ENCODE results near the gene MAD2L1.
A peak's percentile ranks its signal among the peaks of the same experiment; 100 is the strongest.

Gene MAD2L1

DNA sequence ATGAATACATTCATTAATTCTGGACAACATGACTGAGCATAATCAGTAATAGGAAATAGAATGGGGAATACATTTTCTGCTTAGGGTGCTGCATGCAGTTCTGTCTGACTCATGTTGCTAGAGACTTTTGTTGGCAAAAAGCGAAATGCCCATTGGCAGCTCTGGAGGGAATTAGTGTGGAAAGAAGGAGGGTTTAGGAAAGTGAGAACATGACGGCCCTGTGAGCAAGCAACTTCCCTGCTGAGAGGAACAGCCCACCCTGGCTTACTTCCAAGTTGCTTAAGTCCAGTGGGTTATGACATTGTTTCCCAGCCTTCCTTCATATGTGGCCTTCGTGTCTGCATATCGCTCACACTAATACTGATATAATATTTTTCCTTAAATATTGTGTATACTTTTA lies 13.8 kb downstream of the MAD2L1 start:
- Histone ChIP-seq H3K27me3 (replicated peaks; ENCODE audit: insufficient read depth, low read length) (no peaks in the 10 kb centered on the region), H3K4me1 (ENCODE audit: low read length) (0 out of 2 replicates have a peak, but pooled peaks cover 2% of the 10 kb centered on the region), H3K9me2 (replicated peaks; ENCODE audit: insufficient read depth, low read length) (no peaks in the 10 kb centered on the region), H3K79me2 (ENCODE audit: low read length) (peaks cover 8% of the 10 kb centered on the region), H2AFZ (ENCODE audit: low read length) (no peak overlapping the region), H4K20me1 (ENCODE audit: insufficient read depth, low read length) (no peaks in the 10 kb centered on the region; the same call in 1 of the 2 replicates), H3K4me3 (ENCODE audit: low read length) (no peak overlapping the region), H3K9ac (ENCODE audit: low read length) (no peak overlapping the region), H3K27ac (ENCODE audit: low read length) (no peak overlapping the region), H3K9me3 (replicated peaks; ENCODE audit: insufficient read depth, low read length) (no peaks in the 10 kb centered on the region), H3K36me3 (replicated peaks; ENCODE audit: insufficient read depth, low read length) (no peaks in the 10 kb centered on the region), H3F3A (ENCODE audit: insufficient read depth, low read length) (peaks cover 3% of the 10 kb centered on the region), H3K4me2 (ENCODE audit: low read depth, low read length) (no peak overlapping the region)
- DNase-seq, result no peak
- TF ChIP-seq CTCF (IDR thresholded peaks at IDR 0.05; ENCODE audit: low read length) (no peak), EZH2 (optimal IDR thresholded peaks at IDR 0.05; ENCODE audit: low read depth, low read length) (no peak), EZH2phosphoT487 (IDR thresholded peaks at IDR 0.05; ENCODE audit: low read length) (no peak)

DNA sequence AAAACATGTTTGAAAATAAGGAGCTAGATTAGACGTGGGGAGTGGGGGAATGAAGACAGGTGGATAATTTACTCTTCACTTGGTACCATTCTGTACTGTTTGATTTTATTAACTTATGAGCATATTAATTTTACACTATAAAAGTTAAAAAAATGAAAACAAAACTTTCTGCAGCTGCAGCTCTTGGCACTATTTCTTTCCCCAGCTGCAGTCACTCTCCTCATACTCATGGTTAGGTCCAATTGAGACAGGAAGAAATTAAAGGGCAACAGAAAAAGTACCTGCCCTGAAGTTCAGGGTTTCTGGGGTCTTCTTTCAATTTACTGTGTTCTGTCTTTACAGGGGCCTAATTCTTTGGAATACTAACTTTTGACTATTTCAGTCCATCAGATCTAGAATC lies 15.4 kb downstream of the MAD2L1 start:
- Histone ChIP-seq H3F3A (ENCODE audit: insufficient read depth, low read length) (peaks cover 3% of the 10 kb centered on the region), H3K36me3 (replicated peaks; ENCODE audit: insufficient read depth, low read length) (no peaks in the 10 kb centered on the region), H3K9ac (ENCODE audit: low read length) (no peak overlapping the region), H3K27me3 (replicated peaks; ENCODE audit: insufficient read depth, low read length) (no peaks in the 10 kb centered on the region), H3K79me2 (ENCODE audit: low read length) (no peaks in the 10 kb centered on the region), H3K27ac (ENCODE audit: low read length) (no peak overlapping the region), H3K4me1 (ENCODE audit: low read length) (0 out of 2 replicates have a peak, but pooled peaks cover 2% of the 10 kb centered on the region), H3K4me3 (ENCODE audit: low read length) (no peak overlapping the region), H3K9me2 (replicated peaks; ENCODE audit: insufficient read depth, low read length) (no peaks in the 10 kb centered on the region), H2AFZ (ENCODE audit: low read length) (no peak overlapping the region), H3K4me2 (ENCODE audit: low read depth, low read length) (no peak overlapping the region), H3K9me3 (replicated peaks; ENCODE audit: insufficient read depth, low read length) (no peaks in the 10 kb centered on the region), H4K20me1 (ENCODE audit: insufficient read depth, low read length) (no peaks in the 10 kb centered on the region; the same call in 1 of the 2 replicates)
- no peak for TF ChIP-seq EZH2 (optimal IDR thresholded peaks at IDR 0.05; ENCODE audit: low read depth, low read length)
- no peak for TF ChIP-seq CTCF (IDR thresholded peaks at IDR 0.05; ENCODE audit: low read length)
- no peak for TF ChIP-seq EZH2phosphoT487 (IDR thresholded peaks at IDR 0.05; ENCODE audit: low read length)
- DNase-seq, result no peak

- no peaks in the 10 kb centered on the region for H3K79me2 ChIP-seq (ENCODE audit: low read length)
- no peaks in the 10 kb centered on the region; the same call in 1 of the 2 replicates for H4K20me1 ChIP-seq (ENCODE audit: insufficient read depth, low read length)
- TF ChIP-seq EZH2phosphoT487 (IDR thresholded peaks at IDR 0.05; ENCODE audit: low read length) (no peak), CTCF (IDR thresholded peaks at IDR 0.05; ENCODE audit: low read length) (peak; percentile 80)
- H3K9me3 ChIP-seq (replicated peaks; ENCODE audit: insufficient read depth, low read length), result no peaks in the 10 kb centered on the region
- H3K4me3 ChIP-seq (ENCODE audit: low read length), result no peak overlapping the region
- H2AFZ ChIP-seq (ENCODE audit: low read length), result peak overlapping the region; percentile 21; the same call in 1 of the 2 replicates
- H3K9ac ChIP-seq (ENCODE audit: low read length), result no peak overlapping the region
- 0 out of 2 replicates have a peak, but pooled peaks cover 2% of the 10 kb centered on the region for H3K4me1 ChIP-seq (ENCODE audit: low read length)
- H3K4me2 ChIP-seq (ENCODE audit: low read depth, low read length), result 0 out of 2 replicates have a peak overlapping the region, but pooled peaks have one; percentile 16
- no peaks in the 10 kb centered on the region for H3K27me3 ChIP-seq (replicated peaks; ENCODE audit: insufficient read depth, low read length)
- H3F3A ChIP-seq (ENCODE audit: insufficient read depth, low read length), result peaks cover 3% of the 10 kb centered on the region
- H3K27ac ChIP-seq (ENCODE audit: low read length), result no peak overlapping the region
- peak; percentile 66 for DNase-seq
- H3K36me3 ChIP-seq (replicated peaks; ENCODE audit: insufficient read depth, low read length), result no peaks in the 10 kb centered on the region
- no peaks in the 10 kb centered on the region for H3K9me2 ChIP-seq (replicated peaks; ENCODE audit: insufficient read depth, low read length)
These were observed 16.7 kb downstream of the MAD2L1 start for GRCh38 chr4:120049732-120050494.

All from MM.1S (cell line).